ENCODE measurements around the gene ONECUT3. TPM values are rescaled to one million over a fixed set of nuclear protein-coding genes. Genes with fewer than 3 reads are reported as not detected.

The ONECUT3 gene
- total and polyA plus RNA-seq, 2 donors = not detected

- no peak overlapping the region for H3K4me3 ChIP-seq (ENCODE audit: low read depth, low read length)
- DNase-seq (ENCODE audit: extremely low spot score) = no peak
- no peaks in the 10 kb centered on the region for H3K36me3 ChIP-seq (ENCODE audit: insufficient read depth)
- H3K4me1 ChIP-seq (ENCODE audit: insufficient read depth) = no peaks in the 10 kb centered on the region
- 91% methylated on average over 2 of the region's 2 CpGs for WGBS
- no peak overlapping the region for H3K27ac ChIP-seq (ENCODE audit: low read depth)
Measured at GRCh38 chr19:1808395-1808731, 55.1 kb downstream of the ONECUT3 start.

- no peak overlapping the region for H3K27ac ChIP-seq (ENCODE audit: low read depth)
- no peaks in the 10 kb centered on the region for H3K36me3 ChIP-seq (ENCODE audit: insufficient read depth)
- DNase-seq (ENCODE audit: extremely low spot score) = no peak
- no peak overlapping the region for H3K4me3 ChIP-seq (ENCODE audit: low read depth, low read length)
- 79% methylated on average over 18 of the region's 18 CpGs for WGBS
- no peaks in the 10 kb centered on the region for H3K4me1 ChIP-seq (ENCODE audit: insufficient read depth)
Measured at GRCh38 chr19:1809678-1810077, 56.4 kb downstream of the ONECUT3 start.

GRCh38 chr19:1810439-1811160, 57.3 kb downstream of the ONECUT3 start:
- Histone ChIP-seq H3K4me1 (ENCODE audit: insufficient read depth) (no peaks in the 10 kb centered on the region), H3K27ac (ENCODE audit: low read depth) (no peak overlapping the region), H3K36me3 (ENCODE audit: insufficient read depth) (no peaks in the 10 kb centered on the region), H3K4me3 (ENCODE audit: low read depth, low read length) (no peak overlapping the region)
- WGBS = 91% methylated on average over 19 of the region's 19 CpGs
- DNase-seq (ENCODE audit: extremely low spot score) = no peak

DNA sequence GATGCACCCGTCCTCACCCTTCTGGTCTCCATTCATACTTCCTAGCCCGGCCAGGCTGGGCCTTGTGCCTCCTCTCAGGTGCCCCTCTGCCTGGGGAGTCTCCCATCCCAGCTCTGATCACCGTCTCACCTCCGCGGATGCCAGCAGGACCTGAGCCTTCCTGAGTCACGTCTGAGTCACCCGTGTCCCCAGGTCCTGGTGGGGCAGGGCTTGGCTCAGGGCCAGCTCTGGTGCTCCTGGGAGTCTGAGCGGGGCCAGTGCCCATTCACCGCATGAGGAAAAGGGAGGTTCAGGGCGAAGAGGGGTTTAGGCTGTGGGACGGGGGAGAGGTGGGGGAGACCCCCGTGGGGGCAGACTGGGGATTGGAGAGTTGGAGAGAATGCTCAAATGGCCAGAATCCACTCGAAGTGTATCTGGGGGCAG, 58.2 kb downstream of the ONECUT3 start:
- Histone ChIP-seq H3K27ac (ENCODE audit: low read depth) (no peak overlapping the region), H3K36me3 (ENCODE audit: insufficient read depth) (peaks cover 4% of the 10 kb centered on the region), H3K4me3 (ENCODE audit: low read depth, low read length) (peak overlapping the region; percentile 41), H3K4me1 (ENCODE audit: insufficient read depth) (no peaks in the 10 kb centered on the region)
- DNase-seq (ENCODE audit: extremely low spot score) = no peak
- WGBS = 20% methylated on average over 13 of the region's 13 CpGs

GRCh38 chr19:1811942-1812425, 58.7 kb downstream of the ONECUT3 start, which contains the start of gene ATP8B3:
Gene ATP8B3, minus strand, starts transcription at chr19:1812276. Its CDS starts 540 bp downstream, at chr19:1811736.
- Histone ChIP-seq H3K4me1 (ENCODE audit: insufficient read depth) (no peaks in the 10 kb centered on the region), H3K27ac (ENCODE audit: low read depth) (no peak within 1 kb of the TSS), H3K4me3 (ENCODE audit: low read depth, low read length) (peak within 1 kb of the TSS; percentile 41), H3K36me3 (ENCODE audit: insufficient read depth) (peaks cover 4% of the 10 kb centered on the region)
- DNase-seq (ENCODE audit: extremely low spot score) = no peak
- WGBS = 1% methylated on average over 48 of the region's 48 CpGs

DNA sequence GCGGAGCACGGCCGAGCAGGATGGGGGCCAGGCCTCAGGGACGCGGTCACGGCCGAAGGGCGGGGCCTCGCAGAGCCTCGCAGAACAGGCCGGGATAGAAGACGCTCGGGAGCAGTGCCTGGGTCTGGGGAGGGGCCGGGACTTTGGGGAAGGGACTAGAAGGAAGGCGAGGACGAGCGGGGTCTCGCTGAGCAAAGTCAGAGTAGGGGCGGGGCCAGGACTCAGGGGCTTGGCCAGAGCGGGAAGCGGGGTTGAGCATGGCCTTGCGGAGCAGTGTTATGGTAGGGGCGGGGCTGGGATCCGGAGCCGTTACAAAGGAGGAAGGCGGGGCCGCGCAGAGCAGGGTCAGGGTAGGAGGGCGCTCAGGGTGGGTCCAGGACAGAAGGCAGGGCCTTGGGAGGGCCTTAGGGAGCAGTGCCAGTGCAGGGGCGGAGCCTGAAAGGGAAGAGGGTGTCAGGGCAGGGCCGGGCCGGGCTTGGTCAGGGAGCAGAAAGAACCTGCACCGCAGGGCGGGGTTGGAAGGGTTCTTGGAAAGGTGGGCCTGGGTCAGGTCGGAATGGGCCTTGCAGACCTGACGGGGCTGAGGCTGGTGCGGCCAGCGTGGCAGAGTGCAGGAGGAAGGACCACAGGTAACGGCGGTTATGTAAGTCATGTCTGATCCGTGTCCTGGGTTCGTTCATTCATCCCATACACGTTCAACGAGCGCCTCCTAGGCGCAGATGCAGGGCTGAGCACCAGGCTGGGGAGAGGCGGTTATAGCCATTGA, 59.3 kb downstream of the ONECUT3 start:
- Histone ChIP-seq H3K36me3 (ENCODE audit: insufficient read depth) (peaks cover 4% of the 10 kb centered on the region), H3K4me3 (ENCODE audit: low read depth, low read length) (peak overlapping the region; percentile 41), H3K27ac (ENCODE audit: low read depth) (no peak overlapping the region), H3K4me1 (ENCODE audit: insufficient read depth) (no peaks in the 10 kb centered on the region)
- peak; percentile 68 for DNase-seq (ENCODE audit: extremely low spot score)
- WGBS = under 1% methylated on average over 47 of the region's 47 CpGs

DNA sequence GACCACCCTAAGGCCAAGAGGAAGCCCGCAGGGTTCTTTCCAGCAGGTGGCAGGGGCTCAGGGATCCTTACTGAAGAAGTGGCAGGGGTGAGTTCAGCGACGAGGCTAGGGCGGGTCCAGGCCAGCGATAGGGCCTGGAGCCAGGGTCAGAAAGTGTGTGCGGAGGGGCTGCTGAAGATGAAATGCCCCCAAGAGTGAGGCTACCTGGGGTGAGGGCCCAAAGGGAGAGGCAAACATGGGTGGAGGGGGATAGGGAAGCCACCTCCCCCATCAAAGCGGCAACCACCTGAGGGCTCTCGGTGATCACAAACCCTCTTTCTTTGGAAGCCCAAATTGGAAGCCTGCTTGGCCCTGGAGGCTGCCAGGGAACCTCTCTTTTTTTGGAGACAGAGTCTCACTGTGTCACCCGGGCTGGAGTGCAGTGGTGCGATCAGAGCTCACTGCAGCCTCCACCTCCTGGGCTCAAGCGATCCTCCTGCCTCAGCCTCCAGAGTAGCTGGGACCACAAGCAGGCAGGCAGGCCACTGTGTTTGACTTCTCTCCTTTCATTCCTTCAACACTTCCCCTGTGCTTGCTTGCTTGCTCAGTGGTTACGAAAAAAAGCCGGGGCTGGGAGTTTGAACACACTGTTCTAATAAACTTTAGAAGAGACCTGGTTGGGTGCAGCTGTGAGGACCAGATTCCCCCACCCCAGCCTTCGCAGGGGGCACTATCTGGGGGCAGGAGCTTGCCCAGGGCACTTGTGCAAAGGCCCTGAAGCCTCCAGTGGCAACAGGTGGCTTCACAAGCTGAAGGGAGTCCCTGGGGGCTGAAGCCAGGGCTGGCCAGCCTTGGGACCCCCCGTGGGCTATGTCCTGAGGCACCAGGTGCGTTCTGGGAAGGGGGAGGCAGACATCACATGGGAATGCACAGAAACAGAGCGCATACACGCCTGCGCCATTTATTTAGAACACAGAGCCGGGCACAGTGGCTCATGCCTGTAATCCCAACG, 60.2 kb downstream of the ONECUT3 start:
- DNase-seq (ENCODE audit: extremely low spot score) = no peak
- WGBS = 69% methylated on average over 21 of the region's 21 CpGs
- no peak overlapping the region for H3K27ac ChIP-seq (ENCODE audit: low read depth)
- no peaks in the 10 kb centered on the region for H3K4me1 ChIP-seq (ENCODE audit: insufficient read depth)
- peaks cover 7% of the 10 kb centered on the region for H3K36me3 ChIP-seq (ENCODE audit: insufficient read depth)
- H3K4me3 ChIP-seq (ENCODE audit: low read depth, low read length) = no peak overlapping the region

DNA sequence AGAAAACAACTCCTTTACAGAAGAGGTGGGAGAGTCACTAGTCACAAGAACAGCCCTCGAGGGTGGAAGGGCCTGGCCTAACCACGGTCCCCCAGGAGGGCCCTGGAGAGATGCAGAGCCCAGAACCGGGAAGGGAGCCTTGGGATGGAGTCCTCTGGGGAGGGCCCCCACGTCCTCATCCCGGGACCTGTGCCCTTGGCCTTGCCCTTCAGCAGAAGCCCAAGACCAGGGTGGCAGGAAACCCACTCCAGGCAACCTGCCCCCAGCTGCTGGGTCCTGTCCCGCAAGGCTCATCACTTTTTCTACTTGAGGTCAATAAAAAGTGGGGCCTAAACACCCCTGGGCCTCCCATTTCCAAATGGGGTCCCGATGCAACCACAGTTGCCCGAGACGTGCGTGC, 61.1 kb downstream of the ONECUT3 start:
- peaks cover 7% of the 10 kb centered on the region for H3K36me3 ChIP-seq (ENCODE audit: insufficient read depth)
- no peak overlapping the region for H3K4me3 ChIP-seq (ENCODE audit: low read depth, low read length)
- no peaks in the 10 kb centered on the region for H3K4me1 ChIP-seq (ENCODE audit: insufficient read depth)
- no peak overlapping the region for H3K27ac ChIP-seq (ENCODE audit: low read depth)
- 81% methylated on average over 10 of the region's 10 CpGs for WGBS
- DNase-seq (ENCODE audit: extremely low spot score) = no peak

DNA sequence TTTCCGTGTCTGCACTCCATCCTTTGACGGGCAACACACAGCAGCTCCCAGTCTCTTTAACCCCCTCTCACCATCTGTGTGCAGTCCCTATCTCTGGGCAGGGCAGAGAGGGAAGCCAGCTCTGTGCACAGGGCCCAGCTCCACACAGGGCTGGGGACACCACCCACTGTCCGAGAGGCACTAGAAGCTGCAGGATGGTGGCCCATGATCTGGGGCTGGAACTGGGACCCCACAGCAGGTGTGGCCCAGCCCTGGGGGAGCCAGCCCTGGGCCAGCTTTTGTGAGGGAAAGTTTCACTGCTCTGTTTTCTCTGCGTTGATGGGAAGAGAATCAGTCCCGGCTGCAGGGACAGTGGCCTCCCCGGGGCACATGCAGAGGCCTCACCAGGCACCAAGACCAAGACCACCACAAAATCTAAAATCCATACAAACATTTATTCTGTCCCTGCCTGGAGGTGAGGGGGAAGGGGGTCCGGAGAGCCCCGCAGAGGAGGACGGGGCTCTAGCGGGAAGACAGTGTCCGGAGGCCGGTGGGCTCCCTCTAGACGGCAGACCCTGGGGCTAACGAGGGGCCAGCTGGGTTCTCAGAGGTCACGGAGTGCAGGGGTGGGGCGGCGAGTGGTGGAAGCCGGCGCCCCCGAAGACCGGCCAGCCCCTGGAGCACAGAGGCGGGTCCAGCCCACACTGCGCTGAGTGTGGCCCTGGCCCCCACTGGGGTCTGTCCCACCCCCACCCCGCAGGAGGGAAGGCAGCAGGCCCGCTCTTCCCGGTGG, 61.7 kb downstream of the ONECUT3 start:
- no peak for DNase-seq (ENCODE audit: extremely low spot score)
- Histone ChIP-seq H3K4me1 (ENCODE audit: insufficient read depth) (no peaks in the 10 kb centered on the region), H3K36me3 (ENCODE audit: insufficient read depth) (peaks cover 7% of the 10 kb centered on the region), H3K27ac (ENCODE audit: low read depth) (no peak overlapping the region), H3K4me3 (ENCODE audit: low read depth, low read length) (no peak overlapping the region)
- WGBS = 79% methylated on average over 26 of the region's 26 CpGs

DNA sequence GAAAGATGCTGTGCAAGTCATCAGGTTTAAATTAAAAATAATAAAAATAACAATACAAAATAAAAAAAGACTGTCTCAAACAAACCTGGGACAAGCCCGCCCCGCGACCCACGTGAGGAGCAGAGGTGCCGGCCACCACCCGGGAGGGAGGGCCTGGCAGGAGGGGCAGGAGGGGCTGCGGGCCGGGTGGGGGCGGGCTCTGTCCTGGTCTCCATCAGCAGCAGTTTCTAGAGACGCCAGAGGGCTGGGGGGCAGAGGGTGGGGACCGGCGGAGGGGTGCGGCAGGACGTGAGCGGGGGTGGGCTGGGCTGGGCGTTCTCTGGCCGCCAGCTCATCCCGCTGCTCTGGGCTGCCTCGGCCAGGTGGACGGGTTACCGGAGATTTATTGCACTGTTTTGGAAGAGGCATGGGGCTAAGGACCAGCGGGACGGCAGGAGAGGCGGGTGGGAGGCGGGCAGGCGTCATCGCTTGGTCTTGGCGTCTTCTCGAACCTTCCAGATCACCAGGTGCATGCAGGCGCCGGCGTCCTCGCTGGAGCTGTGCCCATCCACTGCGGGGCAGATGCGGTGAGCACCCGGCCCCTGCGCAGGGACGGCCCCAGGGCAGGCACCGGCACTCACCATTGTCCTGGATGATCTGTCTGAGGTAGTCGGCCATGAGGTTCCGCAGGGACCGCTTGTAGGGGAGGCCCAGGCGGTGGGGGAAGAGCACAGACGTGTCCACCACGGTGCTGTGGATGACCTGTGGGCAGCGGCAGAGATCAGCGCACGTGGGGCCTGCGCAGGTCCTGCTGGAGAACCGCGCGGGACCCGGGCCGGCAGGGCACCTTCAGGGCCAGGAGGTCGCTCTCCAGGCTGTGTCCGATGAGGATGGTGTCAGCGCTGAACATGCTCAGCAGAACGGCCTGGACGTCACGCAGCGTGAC, 62.6 kb downstream of the ONECUT3 start:
- Histone ChIP-seq H3K27ac (ENCODE audit: low read depth) (no peak overlapping the region), H3K4me1 (ENCODE audit: insufficient read depth) (no peaks in the 10 kb centered on the region), H3K36me3 (ENCODE audit: insufficient read depth) (peaks cover 7% of the 10 kb centered on the region), H3K4me3 (ENCODE audit: low read depth, low read length) (no peak overlapping the region)
- 86% methylated on average over 61 of the region's 61 CpGs for WGBS
- DNase-seq (ENCODE audit: extremely low spot score) = no peak

DNA sequence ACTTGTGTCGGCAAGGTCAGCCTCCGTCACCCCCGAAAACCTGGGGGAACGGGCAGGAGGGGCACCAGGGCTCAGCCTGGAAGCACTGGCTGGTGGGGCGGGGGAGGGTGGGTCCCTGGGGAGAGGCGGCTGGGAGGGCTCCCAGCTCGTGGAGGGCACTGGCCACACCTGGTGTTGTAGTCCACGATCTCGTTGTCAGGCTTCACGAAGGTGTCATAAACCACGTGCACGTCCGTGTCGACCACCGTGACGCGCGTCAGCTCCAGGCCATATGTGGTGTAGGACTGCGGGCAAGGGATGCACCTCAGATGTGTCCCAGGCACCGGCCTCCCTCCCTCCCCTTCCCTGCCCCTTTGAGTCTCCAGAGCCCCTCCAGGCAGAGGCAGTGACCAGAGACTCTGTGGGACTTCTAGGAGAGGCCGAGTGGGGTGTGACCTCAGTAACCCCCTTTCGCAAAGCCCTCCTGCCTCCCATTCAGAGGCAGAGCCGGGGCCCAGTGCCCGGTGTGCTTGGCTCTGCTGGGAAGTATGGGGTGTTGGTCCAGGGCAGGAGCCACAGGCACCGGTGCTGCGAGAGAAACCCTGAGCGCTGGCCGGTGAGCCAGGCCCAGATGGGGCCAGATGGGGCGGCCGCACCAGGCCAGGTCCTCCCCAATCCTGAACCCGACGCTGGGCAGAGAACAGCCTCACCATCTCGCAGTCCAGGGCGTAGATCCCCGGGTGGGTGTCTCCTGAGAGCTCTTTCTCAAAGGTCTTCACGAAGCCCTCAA, 63.4 kb downstream of the ONECUT3 start:
- no peak overlapping the region for H3K27ac ChIP-seq (ENCODE audit: low read depth)
- no peak overlapping the region for H3K4me3 ChIP-seq (ENCODE audit: low read depth, low read length)
- no peak for DNase-seq (ENCODE audit: extremely low spot score)
- H3K36me3 ChIP-seq (ENCODE audit: insufficient read depth) = peaks cover 7% of the 10 kb centered on the region
- no peaks in the 10 kb centered on the region for H3K4me1 ChIP-seq (ENCODE audit: insufficient read depth)
- WGBS = 93% methylated on average over 36 of the region's 36 CpGs
